GM08714 (cell line): Measurements from ENCODE around the gene HMGA1.
A peak's percentile ranks its signal among the peaks of the same experiment; 100 is the strongest.

Experiments
- H3K4me3 ChIP-seq: fragments of 200-500 bp; sonication (Bioruptor generic); 2 replicates; pipeline ENCODE4 v1.5.1; 2014; ENCODE audit warnings: mild to moderate bottlenecking, low read length, inconsistent platforms
- ZNF274 ChIP-seq: IDR thresholded peaks from 2 replicates; pipeline ENCODE4 v1.6.1; 2012; ENCODE audit warnings: mild to moderate bottlenecking, low read depth, low read length

Gene HMGA1

GRCh38 chr6:34275128-34275804 is 38.6 kb downstream of the HMGA1 start:
- no peak overlapping the region for H3K4me3 ChIP-seq

GRCh38 chr6:34276191-34276590 is 39.5 kb downstream of the HMGA1 start:
- no peak overlapping the region for H3K4me3 ChIP-seq
- TF ChIP-seq ZNF274, result no peak

More at GRCh38 chr6:34275128-34275804, 38.6 kb downstream of the HMGA1 start:
- TF ChIP-seq ZNF274, result no peak

- TF ChIP-seq ZNF274, result no peak
- H3K4me3 ChIP-seq, result no peak overlapping the region
These were observed 40.4 kb downstream of the HMGA1 start for GRCh38 chr6:34276881-34277762.

GRCh38 chr6:34277763-34278112 is 41.1 kb downstream of the HMGA1 start:
- H3K4me3 ChIP-seq, result no peak overlapping the region
- TF ChIP-seq ZNF274, result no peak

GRCh38 chr6:34278833-34279232 is 42.2 kb downstream of the HMGA1 start:
- TF ChIP-seq ZNF274, result no peak
- no peak overlapping the region for H3K4me3 ChIP-seq

GRCh38 chr6:34280216-34280615 is 43.5 kb downstream of the HMGA1 start:
- no peak overlapping the region for H3K4me3 ChIP-seq
- TF ChIP-seq ZNF274, result no peak

- H3K4me3 ChIP-seq, result no peak overlapping the region
- no peak for TF ChIP-seq ZNF274
These were observed 45.1 kb downstream of the HMGA1 start for GRCh38 chr6:34281702-34282334.

- H3K4me3 ChIP-seq, result no peak overlapping the region
- TF ChIP-seq ZNF274, result no peak
These were observed 48.1 kb downstream of the HMGA1 start for GRCh38 chr6:34284563-34285447.

- no peak overlapping the region for H3K4me3 ChIP-seq
- no peak for TF ChIP-seq ZNF274
These were observed 48.9 kb downstream of the HMGA1 start for GRCh38 chr6:34285448-34286164.

GRCh38 chr6:34288581-34288980 is 51.9 kb downstream of the HMGA1 start:
- no peak for TF ChIP-seq ZNF274
- peak overlapping the region; percentile 21; the same call in 1 of the 2 replicates for H3K4me3 ChIP-seq

GRCh38 chr6:34289137-34289536 is 52.5 kb downstream of the HMGA1 start:
- H3K4me3 ChIP-seq, result no peak overlapping the region; the same call in 1 of the 2 replicates
- TF ChIP-seq ZNF274, result no peak

GRCh38 chr6:34292954-34293353 is 56.3 kb downstream of the HMGA1 start:
- TF ChIP-seq ZNF274, result no peak
- H3K4me3 ChIP-seq, result no peak overlapping the region

- TF ChIP-seq ZNF274, result no peak
- no peak overlapping the region; the same call in 1 of the 2 replicates for H3K4me3 ChIP-seq
These were observed 59.0 kb downstream of the HMGA1 start for GRCh38 chr6:34295721-34296120.
